ENCODE results near the gene MEX3A.

DNA sequence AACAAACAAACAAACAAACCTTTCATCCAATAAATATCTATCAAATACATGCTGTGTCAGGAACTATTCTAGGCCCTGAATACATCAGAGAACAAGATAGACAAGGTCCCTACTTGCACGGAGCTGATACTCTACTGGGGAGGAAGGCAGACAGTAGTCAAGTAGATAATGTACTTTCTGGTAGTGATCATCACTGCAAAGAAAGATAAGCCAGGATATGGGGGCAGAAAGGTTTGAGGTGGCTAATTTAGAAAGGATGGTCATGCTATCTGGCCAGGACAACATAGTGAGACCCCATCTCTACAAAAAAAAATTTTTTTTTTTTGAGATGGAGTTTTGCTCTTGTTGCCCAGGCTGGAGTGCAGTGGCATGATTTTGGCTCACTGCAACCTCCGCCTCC is 9.3 kb upstream of the MEX3A start:
- TF ChIP-seq FOXM1 (IDR thresholded peaks at IDR 0.05; ENCODE audit: borderline replicate concordance) (no peak), BHLHE40 (IDR thresholded peaks at IDR 0.05; ENCODE audit: borderline replicate concordance) (no peak), FOXK2 (IDR thresholded peaks at IDR 0.05) (no peak), ELF4 (IDR thresholded peaks at IDR 0.05) (no peak), SP1 (IDR thresholded peaks at IDR 0.05) (no peak), ARNT (IDR thresholded peaks at IDR 0.05) (no peak), ZNF384 (IDR thresholded peaks at IDR 0.05) (no peak), FOXA1 (IDR thresholded peaks at IDR 0.05) (no peak), HDGF (IDR thresholded peaks at IDR 0.05; ENCODE audit: borderline replicate concordance) (no peak), LEF1 (IDR thresholded peaks at IDR 0.05; ENCODE audit: borderline replicate concordance) (no peak), CTBP1 (IDR thresholded peaks at IDR 0.05; ENCODE audit: borderline replicate concordance) (no peak), NFRKB (IDR thresholded peaks at IDR 0.05) (no peak), SUZ12 (IDR thresholded peaks at IDR 0.05) (no peak)
- TF ChIP-seq, protein P1, sequence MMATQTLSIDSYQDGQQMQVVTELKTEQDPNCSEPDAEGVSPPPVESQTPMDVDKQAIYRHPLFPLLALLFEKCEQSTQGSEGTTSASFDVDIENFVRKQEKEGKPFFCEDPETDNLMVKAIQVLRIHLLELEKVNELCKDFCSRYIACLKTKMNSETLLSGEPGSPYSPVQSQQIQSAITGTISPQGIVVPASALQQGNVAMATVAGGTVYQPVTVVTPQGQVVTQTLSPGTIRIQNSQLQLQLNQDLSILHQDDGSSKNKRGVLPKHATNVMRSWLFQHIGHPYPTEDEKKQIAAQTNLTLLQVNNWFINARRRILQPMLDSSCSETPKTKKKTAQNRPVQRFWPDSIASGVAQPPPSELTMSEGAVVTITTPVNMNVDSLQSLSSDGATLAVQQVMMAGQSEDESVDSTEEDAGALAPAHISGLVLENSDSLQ (IDR thresholded peaks at IDR 0.05) = no peak
